NCI-H1048 (cell line): ENCODE measurements around the gene SMOC2.
"Not testable (repeated sequence)": the region's sequence is repeated elsewhere in the genome, so short reads cannot be mapped to it uniquely, and the experiment has no call there.

ENCODE experiments used
- DNase-seq: peaks from one replicate; lab custom pipeline; 2025; lab: John Stamatoyannopoulos, UW

The SMOC2 gene

GRCh38 chr6:168538892-168539811 lies 98.2 kb downstream of the SMOC2 start:
- DNase-seq = no peak

GRCh38 chr6:168540713-168541291 lies 99.8 kb downstream of the SMOC2 start:
- no peak for DNase-seq

GRCh38 chr6:168541307-168541706 lies 100.3 kb downstream of the SMOC2 start:
- DNase-seq = no peak

- no peak for DNase-seq
Measured at GRCh38 chr6:168542301-168542700, 101.3 kb downstream of the SMOC2 start.

- DNase-seq = no peak
Measured at GRCh38 chr6:168545428-168545827, 104.4 kb downstream of the SMOC2 start.

- no peak for DNase-seq
Measured at GRCh38 chr6:168546151-168546550, 105.2 kb downstream of the SMOC2 start.

GRCh38 chr6:168546730-168547129 lies 105.7 kb downstream of the SMOC2 start:
- DNase-seq = no peak

- DNase-seq = no peak
Measured at GRCh38 chr6:168550326-168550725, 109.3 kb downstream of the SMOC2 start.

- no peak for DNase-seq
Measured at GRCh38 chr6:168554472-168554871, 113.5 kb downstream of the SMOC2 start.

GRCh38 chr6:168554898-168555617 lies 114.1 kb downstream of the SMOC2 start:
- DNase-seq = no peak

- DNase-seq = no peak
Measured at GRCh38 chr6:168555618-168556273, 114.8 kb downstream of the SMOC2 start.

- DNase-seq = no peak
Measured at GRCh38 chr6:168557512-168557911, 116.5 kb downstream of the SMOC2 start.

- DNase-seq = no peak
Measured at GRCh38 chr6:168558686-168559085, 117.7 kb downstream of the SMOC2 start.

GRCh38 chr6:168559574-168560098 lies 118.7 kb downstream of the SMOC2 start:
- DNase-seq = no peak

- DNase-seq = no peak
Measured at GRCh38 chr6:168560126-168560525, 119.1 kb downstream of the SMOC2 start.

GRCh38 chr6:168562576-168563151 lies 121.7 kb downstream of the SMOC2 start:
- no peak for DNase-seq

GRCh38 chr6:168563656-168564055 lies 122.7 kb downstream of the SMOC2 start:
- no peak for DNase-seq

- DNase-seq = no peak
Measured at GRCh38 chr6:168565112-168565511, 124.1 kb downstream of the SMOC2 start.

GRCh38 chr6:168570211-168570610 lies 129.2 kb downstream of the SMOC2 start:
- DNase-seq = no peak

GRCh38 chr6:168571268-168571667 lies 130.3 kb downstream of the SMOC2 start:
- DNase-seq = no peak

- DNase-seq = not testable (repeated sequence)
Measured at GRCh38 chr6:168573276-168573835, 132.4 kb downstream of the SMOC2 start.
